Neural cell (in vitro differentiated cells): ENCODE results near the gene RRP1.

Experiments
- EP300 ChIP-seq: fragments of 450-650 bp; conservative IDR thresholded peaks from 2 replicates; pipeline ENCODE4 v1.6.1; 2014; ENCODE audit warnings: antibody characterized with exemption, mild to moderate bottlenecking, moderate library complexity; ENCODE audit not compliant: poor library complexity, severe bottlenecking
- EZH2 ChIP-seq: fragments of 200-600, 300-800 bp; shearing (Covaris generic), sonication (generic); IDR thresholded peaks from 2 replicates; pipeline ENCODE4 v1.6.1; 2014; ENCODE audit warnings: antibody characterized with exemption, low read length, borderline replicate concordance, mild to moderate bottlenecking; ENCODE audit not compliant: insufficient read depth, poor library complexity, severe bottlenecking
- MXI1 ChIP-seq: fragments of 450-650 bp; conservative IDR thresholded peaks from 2 replicates; pipeline ENCODE4 v1.6.1; 2014; ENCODE audit warnings: antibody characterized with exemption, mild to moderate bottlenecking; ENCODE audit not compliant: poor library complexity, severe bottlenecking
- POLR2AphosphoS5 ChIP-seq: IDR thresholded peaks from 2 replicates; pipeline ENCODE4 v1.6.1; 2012
- RAD21 ChIP-seq: fragments of 450-650 bp; conservative IDR thresholded peaks from 2 replicates; pipeline ENCODE4 v1.6.1; 2014; ENCODE audit warnings: antibody characterized with exemption, mild to moderate bottlenecking, moderate library complexity
- SMC3 ChIP-seq: fragments of 450-650 bp; conservative IDR thresholded peaks from 2 replicates; pipeline ENCODE4 v1.6.1; 2014; ENCODE audit warnings: antibody characterized with exemption, mild to moderate bottlenecking, moderate library complexity; ENCODE audit not compliant: poor library complexity
- TAF1 ChIP-seq: IDR thresholded peaks from 2 replicates; pipeline ENCODE4 v1.6.1; 2012; ENCODE audit warnings: low read depth
- TF ChIP-seq, protein P1 (sequence below): IDR thresholded peaks from 2 replicates; pipeline ENCODE4 v1.6.1; 2012; ENCODE audit warnings: borderline replicate concordance
- TF ChIP-seq, protein P2 (sequence below): fragments of 450-650 bp; IDR thresholded peaks from 2 replicates; pipeline ENCODE4 v1.5.1; 2014; ENCODE audit warnings: antibody characterized with exemption, mild to moderate bottlenecking, moderate library complexity; ENCODE audit not compliant: poor library complexity, severe bottlenecking

DNA sequence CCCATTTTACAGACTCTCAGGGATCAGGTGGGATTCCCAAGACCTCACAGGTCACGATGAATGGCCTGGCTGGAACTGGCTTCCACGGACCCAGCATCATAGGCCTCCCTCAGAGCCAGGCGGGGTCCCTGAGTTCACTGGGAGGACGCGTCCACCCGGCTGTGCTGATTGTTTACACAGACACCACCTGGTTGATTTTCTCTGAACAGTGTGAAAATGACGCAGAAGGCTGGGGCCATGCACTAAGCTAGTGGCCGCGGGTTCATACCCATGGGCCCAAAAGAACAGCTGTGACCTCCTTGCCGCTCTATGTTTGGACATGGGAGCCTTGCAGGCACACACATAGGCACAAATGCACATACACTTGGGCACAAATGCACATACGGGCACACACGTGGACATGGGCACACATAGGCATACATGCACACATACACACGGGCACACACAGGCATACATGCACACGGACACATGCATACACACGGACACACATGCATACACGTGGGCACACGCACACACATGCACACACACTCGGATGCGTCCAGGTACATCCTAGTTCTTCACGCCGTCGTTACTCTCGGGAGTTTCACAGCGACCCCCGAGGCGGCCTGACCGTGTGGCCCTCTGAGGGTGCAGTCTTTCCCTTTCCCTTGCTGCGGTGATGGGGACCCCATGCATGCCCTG, 36.5 kb upstream of the RRP1 start:
- TF ChIP-seq, protein P1, sequence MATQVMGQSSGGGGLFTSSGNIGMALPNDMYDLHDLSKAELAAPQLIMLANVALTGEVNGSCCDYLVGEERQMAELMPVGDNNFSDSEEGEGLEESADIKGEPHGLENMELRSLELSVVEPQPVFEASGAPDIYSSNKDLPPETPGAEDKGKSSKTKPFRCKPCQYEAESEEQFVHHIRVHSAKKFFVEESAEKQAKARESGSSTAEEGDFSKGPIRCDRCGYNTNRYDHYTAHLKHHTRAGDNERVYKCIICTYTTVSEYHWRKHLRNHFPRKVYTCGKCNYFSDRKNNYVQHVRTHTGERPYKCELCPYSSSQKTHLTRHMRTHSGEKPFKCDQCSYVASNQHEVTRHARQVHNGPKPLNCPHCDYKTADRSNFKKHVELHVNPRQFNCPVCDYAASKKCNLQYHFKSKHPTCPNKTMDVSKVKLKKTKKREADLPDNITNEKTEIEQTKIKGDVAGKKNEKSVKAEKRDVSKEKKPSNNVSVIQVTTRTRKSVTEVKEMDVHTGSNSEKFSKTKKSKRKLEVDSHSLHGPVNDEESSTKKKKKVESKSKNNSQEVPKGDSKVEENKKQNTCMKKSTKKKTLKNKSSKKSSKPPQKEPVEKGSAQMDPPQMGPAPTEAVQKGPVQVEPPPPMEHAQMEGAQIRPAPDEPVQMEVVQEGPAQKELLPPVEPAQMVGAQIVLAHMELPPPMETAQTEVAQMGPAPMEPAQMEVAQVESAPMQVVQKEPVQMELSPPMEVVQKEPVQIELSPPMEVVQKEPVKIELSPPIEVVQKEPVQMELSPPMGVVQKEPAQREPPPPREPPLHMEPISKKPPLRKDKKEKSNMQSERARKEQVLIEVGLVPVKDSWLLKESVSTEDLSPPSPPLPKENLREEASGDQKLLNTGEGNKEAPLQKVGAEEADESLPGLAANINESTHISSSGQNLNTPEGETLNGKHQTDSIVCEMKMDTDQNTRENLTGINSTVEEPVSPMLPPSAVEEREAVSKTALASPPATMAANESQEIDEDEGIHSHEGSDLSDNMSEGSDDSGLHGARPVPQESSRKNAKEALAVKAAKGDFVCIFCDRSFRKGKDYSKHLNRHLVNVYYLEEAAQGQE = no peak
- TF ChIP-seq, protein P2, sequence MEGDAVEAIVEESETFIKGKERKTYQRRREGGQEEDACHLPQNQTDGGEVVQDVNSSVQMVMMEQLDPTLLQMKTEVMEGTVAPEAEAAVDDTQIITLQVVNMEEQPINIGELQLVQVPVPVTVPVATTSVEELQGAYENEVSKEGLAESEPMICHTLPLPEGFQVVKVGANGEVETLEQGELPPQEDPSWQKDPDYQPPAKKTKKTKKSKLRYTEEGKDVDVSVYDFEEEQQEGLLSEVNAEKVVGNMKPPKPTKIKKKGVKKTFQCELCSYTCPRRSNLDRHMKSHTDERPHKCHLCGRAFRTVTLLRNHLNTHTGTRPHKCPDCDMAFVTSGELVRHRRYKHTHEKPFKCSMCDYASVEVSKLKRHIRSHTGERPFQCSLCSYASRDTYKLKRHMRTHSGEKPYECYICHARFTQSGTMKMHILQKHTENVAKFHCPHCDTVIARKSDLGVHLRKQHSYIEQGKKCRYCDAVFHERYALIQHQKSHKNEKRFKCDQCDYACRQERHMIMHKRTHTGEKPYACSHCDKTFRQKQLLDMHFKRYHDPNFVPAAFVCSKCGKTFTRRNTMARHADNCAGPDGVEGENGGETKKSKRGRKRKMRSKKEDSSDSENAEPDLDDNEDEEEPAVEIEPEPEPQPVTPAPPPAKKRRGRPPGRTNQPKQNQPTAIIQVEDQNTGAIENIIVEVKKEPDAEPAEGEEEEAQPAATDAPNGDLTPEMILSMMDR = no peak
- TF ChIP-seq MXI1 (no peak), SMC3 (no peak), EZH2 (no peak), EP300 (no peak), POLR2AphosphoS5 (no peak), TAF1 (no peak), RAD21 (no peak)
